T47D (cell line): ENCODE results near the gene ZFP30.

Experiments used
- DNase-seq, 2 experiments: peaks; one replicate each; pipeline versions ENCODE4 v3.0.0 to v3.0.0-alpha.2; 2011 to 2012; ENCODE audit warnings: low read depth in 1 of 2, low spot score in 1 of 2
- JUND ChIP-seq: IDR thresholded peaks from 2 replicates; pipeline ENCODE4 v1.6.1; 2012; ENCODE audit warnings: low read depth
- in situ Hi-C: cut with HindIII; loops from 2 replicates; pipeline ENCODE4 v1.10.0; 2016; ENCODE audit warnings: low sequenced_read_pairs, low pct_unique_long_range_greater_than_20kb

The ZFP30 gene

DNA sequence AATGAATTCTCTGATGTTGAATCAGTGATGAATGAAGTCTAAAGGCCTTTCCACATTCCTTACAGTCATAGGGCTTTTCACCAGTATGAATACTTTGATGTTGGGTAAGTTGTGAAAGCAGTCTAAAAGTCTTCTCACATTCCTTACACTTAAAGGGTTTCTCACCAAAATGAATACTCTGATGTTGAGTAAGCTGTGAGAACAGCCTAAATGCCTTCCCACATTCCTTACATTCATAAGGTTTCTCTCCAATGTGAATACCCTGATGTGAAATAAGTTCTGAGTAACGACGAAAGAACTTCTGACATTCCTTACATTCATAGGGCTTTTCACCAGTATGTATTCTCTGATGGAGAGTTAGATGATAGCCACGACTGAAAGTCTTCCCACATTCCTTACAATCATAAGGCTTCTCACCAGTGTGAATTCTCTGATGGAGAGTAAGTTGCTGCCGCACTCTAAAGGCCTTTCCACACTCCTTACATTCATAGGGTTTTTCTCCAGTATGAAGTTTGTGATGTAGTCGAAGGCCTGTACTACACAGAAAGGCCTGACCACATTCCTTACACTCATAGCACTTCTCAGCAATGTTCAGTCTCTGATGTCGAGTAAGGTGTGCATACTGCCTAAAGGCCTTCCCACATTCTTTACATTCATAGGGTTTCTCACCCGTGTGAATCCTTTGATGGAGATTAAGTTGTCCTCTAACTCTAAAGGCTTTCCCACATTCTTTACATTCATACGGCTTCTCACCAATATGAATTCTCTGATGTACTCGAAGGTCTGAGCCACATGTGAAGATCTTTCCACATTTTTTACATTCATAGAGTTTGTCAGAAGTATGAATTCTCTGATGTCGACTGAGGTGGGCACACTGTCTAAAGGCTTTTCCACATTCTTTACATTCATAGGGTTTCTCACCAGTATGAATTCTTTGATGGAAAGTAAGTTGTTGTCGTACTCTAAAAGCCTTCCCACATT, 19.9 kb downstream of the ZFP30 start:
- DNase-seq: no peak
- no peak for TF ChIP-seq JUND
- in situ Hi-C loops: no loop called here

DNA sequence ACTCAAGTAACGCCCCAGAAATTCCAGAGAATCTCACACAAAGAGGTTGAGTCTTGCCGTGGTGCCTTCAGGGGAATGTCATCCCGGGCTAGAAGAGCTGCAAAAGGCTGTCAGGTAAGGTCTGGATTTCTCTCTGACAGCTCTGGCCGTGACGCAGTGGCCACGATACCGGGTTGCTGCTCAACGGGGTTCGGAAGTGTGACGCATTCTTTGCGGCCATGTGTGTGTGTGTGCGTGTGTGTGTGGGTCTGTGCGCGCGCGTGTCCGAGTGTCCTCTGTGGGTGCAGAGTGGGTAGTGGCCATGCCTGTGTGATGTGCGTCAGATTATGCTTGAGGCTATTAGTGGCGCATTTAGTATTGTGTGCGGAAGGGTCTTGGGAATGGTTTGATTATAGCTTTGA, 60.3 kb downstream of the ZFP30 start:
- DNase-seq: peak in 1 of 2 experiments; percentile 11
- TF ChIP-seq JUND: no peak
- in situ Hi-C loops: no loop called here

DNA sequence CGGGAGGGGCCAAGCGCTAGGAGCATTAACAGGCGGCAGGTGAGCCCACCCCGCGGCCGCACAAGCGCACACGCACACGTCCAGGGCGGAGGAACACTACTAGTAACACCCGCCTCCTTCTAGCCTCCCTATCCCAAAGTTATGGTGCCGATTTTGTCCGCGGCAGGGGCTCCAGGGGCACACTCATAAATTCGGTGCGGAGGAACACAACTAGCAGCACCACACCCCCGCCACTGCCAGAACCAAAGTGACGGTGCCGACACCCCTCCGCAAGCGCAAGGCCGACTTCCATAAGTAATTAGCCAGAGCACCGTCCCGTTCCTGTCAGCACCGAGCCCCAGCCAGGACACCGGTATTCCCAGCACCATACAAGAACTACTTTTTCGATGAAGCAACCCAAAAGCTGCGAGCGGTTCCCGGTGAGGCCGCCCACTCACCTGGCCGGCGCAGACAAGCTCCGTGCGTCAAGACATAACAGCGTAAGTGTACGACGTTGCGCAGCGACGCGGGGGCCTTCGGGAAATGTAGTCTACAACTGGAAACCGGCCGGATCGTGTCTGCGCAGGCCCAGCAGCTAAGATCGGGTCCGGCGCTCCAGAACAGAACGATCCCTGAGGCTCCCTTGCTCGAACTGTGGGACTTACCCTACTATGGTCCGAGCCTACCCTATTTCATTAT, 60.8 kb downstream of the ZFP30 start, which contains the start of the genes ZNF540 and ZNF571:
Gene ZNF540 (plus strand): TSS at position 573 of the 678 bp plus-strand sequence. CDS start 3,572 bp downstream, outside the sequence.
Gene ZNF571 (minus strand): TSS at position 489 of the 678 bp plus-strand sequence. CDS start 8,116 bp downstream, outside the sequence.
- in situ Hi-C loops: no loop called here
- no peak for TF ChIP-seq JUND
- peak; percentile 52 to 95 for DNase-seq

DNA sequence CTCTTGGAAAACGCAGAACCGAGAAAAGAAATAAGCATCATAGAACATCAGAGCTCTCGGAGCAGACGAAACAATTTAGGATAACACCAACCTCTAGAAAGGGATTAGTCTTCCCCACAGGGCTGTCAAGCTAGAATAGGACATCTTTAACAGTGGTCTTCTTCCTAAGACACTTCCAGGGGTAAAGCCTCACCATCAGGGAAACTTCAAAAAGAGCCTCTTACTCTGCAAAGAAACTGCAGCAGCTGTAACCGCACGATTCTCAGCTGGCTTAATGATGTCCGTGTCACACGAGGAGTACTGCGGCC, 61.3 kb downstream of the ZFP30 start:
- DNase-seq: no peak
- in situ Hi-C loops: no loop called here
- TF ChIP-seq JUND: no peak

DNA sequence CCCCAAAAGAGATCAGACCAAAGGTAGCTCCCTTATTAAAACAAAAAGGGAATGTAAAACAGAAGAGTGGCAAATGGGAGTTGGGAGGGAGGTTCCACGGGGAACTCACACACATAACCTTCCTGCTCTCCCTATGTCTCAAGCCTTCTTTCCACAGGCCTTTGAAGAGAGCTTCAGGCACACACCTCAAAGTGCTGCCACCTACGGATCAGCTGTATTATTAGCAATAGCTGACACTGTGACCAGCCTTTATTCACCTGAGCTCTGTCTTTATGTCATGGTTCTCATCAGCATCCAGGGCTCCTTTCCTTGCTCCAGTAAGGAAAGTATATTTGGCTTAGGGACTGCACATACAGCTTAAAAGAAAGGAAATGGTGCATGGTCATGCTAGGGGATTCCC, 71.9 kb downstream of the ZFP30 start:
- in situ Hi-C loops: no loop called here
- TF ChIP-seq JUND: no peak
- peak in 1 of 2 experiments; percentile 4 for DNase-seq

DNA sequence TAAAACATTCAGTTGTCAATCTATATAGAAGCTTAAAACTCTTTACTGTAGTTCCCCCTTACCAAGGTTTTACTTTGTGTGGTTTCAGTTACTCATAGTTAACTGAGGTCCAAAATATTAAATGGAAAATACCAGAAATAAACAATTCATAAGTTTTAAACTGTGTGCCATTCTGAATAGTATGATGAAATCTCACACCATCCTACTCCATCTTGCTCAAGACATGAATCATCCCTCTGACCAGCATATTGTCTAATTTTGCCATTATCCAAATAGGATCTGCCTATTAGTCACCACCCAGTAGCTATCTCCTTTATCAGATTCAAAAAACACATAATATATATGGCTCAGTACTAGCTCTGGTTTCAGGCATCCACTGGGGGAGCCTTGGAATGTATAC, 83.1 kb downstream of the ZFP30 start:
- TF ChIP-seq JUND: no peak
- in situ Hi-C loops: no loop called here
- DNase-seq: no peak

DNA sequence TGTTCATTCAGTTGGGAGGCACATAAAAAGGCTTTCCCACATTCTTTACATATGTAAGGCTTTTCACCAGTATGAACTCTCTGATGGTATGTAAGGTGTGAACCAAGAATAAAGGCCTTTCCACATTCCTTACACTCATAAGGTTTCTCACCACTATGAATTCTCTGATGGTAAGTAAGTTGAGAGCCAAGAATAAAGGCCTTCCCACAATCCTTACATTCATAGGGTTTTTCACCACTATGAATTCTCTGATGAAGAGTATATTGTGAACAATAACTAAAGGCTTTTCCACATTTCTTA, 89.9 kb downstream of the ZFP30 start:
- in situ Hi-C loops: no loop called here
- no peak for TF ChIP-seq JUND
- no peak for DNase-seq

DNA sequence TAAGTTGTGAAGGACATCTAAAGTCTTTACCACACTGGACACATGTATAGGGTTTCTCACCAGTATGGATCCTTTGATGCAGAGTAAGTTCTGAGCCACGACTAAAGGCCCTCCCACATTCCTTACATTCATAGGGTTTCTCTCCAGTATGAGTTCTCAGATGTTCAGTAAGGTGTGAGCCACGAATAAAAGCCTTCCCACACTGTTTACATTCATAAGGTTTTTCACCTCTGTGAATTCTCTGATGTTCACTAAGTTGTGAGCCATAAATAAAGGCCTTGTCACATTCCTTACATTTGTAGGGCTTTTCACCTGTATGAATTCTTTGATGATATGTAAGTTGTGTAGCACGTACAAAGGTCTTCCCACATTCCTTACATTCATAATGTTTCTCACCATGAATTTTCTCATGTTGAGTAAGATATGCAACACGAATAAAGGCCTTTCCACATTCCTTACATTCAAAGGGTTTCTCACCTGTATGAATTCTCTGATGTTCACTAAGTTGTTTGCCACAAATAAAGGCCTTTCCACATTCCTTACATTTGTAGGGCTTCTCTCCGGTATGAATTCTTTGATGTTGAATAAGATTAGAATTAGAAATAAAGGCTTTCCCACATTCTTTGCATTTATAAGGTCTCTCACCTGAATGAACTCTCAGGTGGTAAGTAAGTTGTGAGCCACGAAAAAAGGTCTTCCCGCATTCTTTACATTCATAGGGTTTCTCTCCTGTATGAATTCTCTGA, 90.5 kb downstream of the ZFP30 start:
- peak in 1 of 2 experiments; percentile 8 for DNase-seq
- no peak for TF ChIP-seq JUND
- in situ Hi-C loops: no loop called here
